ENCODE results near the gene ZNF844.

DNA sequence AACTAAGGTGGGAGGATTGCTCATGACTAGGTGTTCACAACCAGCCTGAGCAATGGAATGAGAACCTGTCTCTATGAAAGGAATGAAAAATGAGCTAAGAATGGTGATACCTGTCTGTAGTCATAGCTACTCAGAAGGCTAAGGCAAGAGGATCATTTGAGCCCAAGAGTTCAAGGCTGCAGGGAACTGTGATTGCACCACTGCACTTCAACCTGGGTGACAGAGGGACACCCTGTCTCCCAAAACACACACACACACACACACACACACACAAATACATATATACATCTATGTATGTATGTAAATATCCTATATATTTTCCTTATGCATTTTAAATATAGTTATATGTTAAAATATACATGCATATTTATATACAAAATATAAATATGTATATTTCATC is 21.6 kb upstream of the ZNF844 start:
- TF ChIP-seq EZH2 (IDR thresholded peaks at IDR 0.05; ENCODE audit: low read length), result no peak
- TF ChIP-seq, protein P1, sequence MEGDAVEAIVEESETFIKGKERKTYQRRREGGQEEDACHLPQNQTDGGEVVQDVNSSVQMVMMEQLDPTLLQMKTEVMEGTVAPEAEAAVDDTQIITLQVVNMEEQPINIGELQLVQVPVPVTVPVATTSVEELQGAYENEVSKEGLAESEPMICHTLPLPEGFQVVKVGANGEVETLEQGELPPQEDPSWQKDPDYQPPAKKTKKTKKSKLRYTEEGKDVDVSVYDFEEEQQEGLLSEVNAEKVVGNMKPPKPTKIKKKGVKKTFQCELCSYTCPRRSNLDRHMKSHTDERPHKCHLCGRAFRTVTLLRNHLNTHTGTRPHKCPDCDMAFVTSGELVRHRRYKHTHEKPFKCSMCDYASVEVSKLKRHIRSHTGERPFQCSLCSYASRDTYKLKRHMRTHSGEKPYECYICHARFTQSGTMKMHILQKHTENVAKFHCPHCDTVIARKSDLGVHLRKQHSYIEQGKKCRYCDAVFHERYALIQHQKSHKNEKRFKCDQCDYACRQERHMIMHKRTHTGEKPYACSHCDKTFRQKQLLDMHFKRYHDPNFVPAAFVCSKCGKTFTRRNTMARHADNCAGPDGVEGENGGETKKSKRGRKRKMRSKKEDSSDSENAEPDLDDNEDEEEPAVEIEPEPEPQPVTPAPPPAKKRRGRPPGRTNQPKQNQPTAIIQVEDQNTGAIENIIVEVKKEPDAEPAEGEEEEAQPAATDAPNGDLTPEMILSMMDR (optimal IDR thresholded peaks at IDR 0.05 in 1 of 3, IDR thresholded peaks at IDR 0.05 in 1 of 3, conservative IDR thresholded peaks at IDR 0.05 in 1 of 3; ENCODE audit: extremely low read depth in 1 of 3, insufficient read depth in 2 of 3, low read length in 3 of 3), result no peak
